Transverse colon (tissue), 3 donors: ENCODE measurements around the gene NSUN3.

Experiments used
- CTCF ChIP-seq, 5 experiments: fragments of 200-600 bp in 3 of 5; fragments of 450-650 bp in 2 of 5; sonication (generic) in 3 of 5; IDR thresholded peaks; 1 replicate in 2 of 5; 2 replicates in 3 of 5; pipeline ENCODE4 v1.5.1; 2016 to 2017; ENCODE audit warnings: antibody characterized with exemption in 5 of 5, inconsistent platforms in 3 of 5, mild to moderate bottlenecking in 2 of 5, moderate library complexity in 1 of 5
- EP300 ChIP-seq: sonication (generic); formaldehyde crosslinking; IDR thresholded peaks from one replicate; pipeline ENCODE4 v1.6.1; 2017; ENCODE audit warnings: antibody characterized with exemption, low read depth
- POLR2A ChIP-seq: fragments of 450-650 bp; IDR thresholded peaks from one replicate; pipeline ENCODE4 v1.6.1; 2016; ENCODE audit warnings: antibody characterized with exemption, mild to moderate bottlenecking, moderate library complexity

GRCh38 chr3:94118390-94118789 is 55.5 kb downstream of the NSUN3 start:
- no peak for TF ChIP-seq CTCF (IDR thresholded peaks at IDR 0.05)
- no peak for TF ChIP-seq POLR2A
- no peak for TF ChIP-seq EP300
